ENCODE data around the gene GTPBP4.
A peak's percentile ranks its signal among the peaks of the same experiment; 100 is the strongest.
"Not testable (repeated sequence)": the region's sequence is repeated elsewhere in the genome, so short reads cannot be mapped to it uniquely, and the experiment has no call there.

Gene GTPBP4

GRCh38 chr10:1033601-1034000 lies 45.4 kb downstream of the GTPBP4 start:
- 0 out of 2 replicates have a peak, but pooled peaks cover 8% of the 10 kb centered on the region for H3K36me3 ChIP-seq (replicated peaks)
- H3K9me3 ChIP-seq = no peaks in the 10 kb centered on the region
- DNase-seq (ENCODE audit: low spot score in 2 of 2) = no peak
- H3K4me1 ChIP-seq = peaks cover 16% of the 10 kb centered on the region
- no peak overlapping the region for H3K4me3 ChIP-seq
- in situ Hi-C loops (cut with MboI; ENCODE audit: low sequenced_read_pairs) = no loop called here
- no peaks in the 10 kb centered on the region for H3K27me3 ChIP-seq (ENCODE audit: low read depth)

GRCh38 chr10:1034758-1035157 lies 46.5 kb downstream of the GTPBP4 start:
- peaks cover 13% of the 10 kb centered on the region for H3K36me3 ChIP-seq (replicated peaks)
- H3K4me3 ChIP-seq = no peak overlapping the region
- no peak for DNase-seq (ENCODE audit: low spot score in 2 of 2)
- H3K9me3 ChIP-seq = no peaks in the 10 kb centered on the region
- H3K27me3 ChIP-seq (ENCODE audit: low read depth) = no peaks in the 10 kb centered on the region
- in situ Hi-C loops (cut with MboI; ENCODE audit: low sequenced_read_pairs) = no loop called here
- H3K4me1 ChIP-seq = peaks cover 6% of the 10 kb centered on the region

GRCh38 chr10:1035201-1035600 lies 47.0 kb downstream of the GTPBP4 start:
- DNase-seq (ENCODE audit: low spot score in 2 of 2) = no peak

GRCh38 chr10:1036341-1036791 lies 48.1 kb downstream of the GTPBP4 start:
- in situ Hi-C loops (cut with MboI; ENCODE audit: low sequenced_read_pairs) = no loop called here
- Histone ChIP-seq H3K4me1 (no peaks in the 10 kb centered on the region), H3K9me3 (no peaks in the 10 kb centered on the region), H3K36me3 (replicated peaks) (peaks cover 29% of the 10 kb centered on the region), H3K4me3 (no peak overlapping the region), H3K27me3 (ENCODE audit: low read depth) (no peaks in the 10 kb centered on the region)
- no peak for DNase-seq (ENCODE audit: low spot score in 2 of 2)

More at GRCh38 chr10:1035201-1035600, 47.0 kb downstream of the GTPBP4 start:
- in situ Hi-C loops (cut with MboI; ENCODE audit: low sequenced_read_pairs) = no loop called here
- no peaks in the 10 kb centered on the region for H3K9me3 ChIP-seq
- H3K4me1 ChIP-seq = peaks cover 1% of the 10 kb centered on the region
- H3K4me3 ChIP-seq = no peak overlapping the region
- H3K36me3 ChIP-seq (replicated peaks) = peaks cover 17% of the 10 kb centered on the region
- no peaks in the 10 kb centered on the region for H3K27me3 ChIP-seq (ENCODE audit: low read depth)

- Histone ChIP-seq H3K9me3 (no peaks in the 10 kb centered on the region), H3K27me3 (ENCODE audit: low read depth) (no peaks in the 10 kb centered on the region), H3K36me3 (replicated peaks) (peaks cover 35% of the 10 kb centered on the region), H3K4me1 (no peaks in the 10 kb centered on the region), H3K4me3 (no peak overlapping the region)
- no peak for DNase-seq (ENCODE audit: low spot score in 2 of 2)
- in situ Hi-C loops (cut with MboI; ENCODE audit: low sequenced_read_pairs) = no loop called here
These were observed 48.9 kb downstream of the GTPBP4 start for GRCh38 chr10:1037098-1037497.

GRCh38 chr10:1038769-1039168 lies 50.5 kb downstream of the GTPBP4 start:
- H3K36me3 ChIP-seq (replicated peaks) = peaks cover 51% of the 10 kb centered on the region
- H3K27me3 ChIP-seq (ENCODE audit: low read depth); in situ Hi-C loops (cut with MboI; ENCODE audit: low sequenced_read_pairs); DNase-seq (ENCODE audit: low spot score in 2 of 2); H3K9me3 ChIP-seq; H3K4me3 ChIP-seq; H3K4me1 ChIP-seq: not testable (repeated sequence)

GRCh38 chr10:1040133-1040532 lies 51.9 kb downstream of the GTPBP4 start:
- Histone ChIP-seq H3K27me3 (ENCODE audit: low read depth) (no peaks in the 10 kb centered on the region), H3K36me3 (replicated peaks) (peaks cover 55% of the 10 kb centered on the region), H3K4me3 (no peak overlapping the region), H3K4me1 (peaks cover 6% of the 10 kb centered on the region; the same call in 1 of the 2 replicates), H3K9me3 (no peaks in the 10 kb centered on the region; the same call in 1 of the 2 replicates)
- in situ Hi-C loops (cut with MboI; ENCODE audit: low sequenced_read_pairs) = no loop called here
- DNase-seq (ENCODE audit: low spot score in 2 of 2) = no peak

GRCh38 chr10:1041514-1041913 lies 53.3 kb downstream of the GTPBP4 start:
- Histone ChIP-seq H3K36me3 (replicated peaks) (peaks cover 58% of the 10 kb centered on the region), H3K27me3 (ENCODE audit: low read depth) (no peaks in the 10 kb centered on the region), H3K4me1 (peaks cover 10% of the 10 kb centered on the region), H3K9me3 (no peaks in the 10 kb centered on the region; the same call in 1 of the 2 replicates), H3K4me3 (no peak overlapping the region)
- DNase-seq (ENCODE audit: low spot score in 2 of 2) = no peak
- in situ Hi-C loops (cut with MboI; ENCODE audit: low sequenced_read_pairs) = no loop called here

GRCh38 chr10:1043532-1043995 lies 55.3 kb downstream of the GTPBP4 start:
- in situ Hi-C loops (cut with MboI; ENCODE audit: low sequenced_read_pairs) = no loop called here
- Histone ChIP-seq H3K36me3 (replicated peaks) (peaks cover 51% of the 10 kb centered on the region), H3K27me3 (ENCODE audit: low read depth) (no peaks in the 10 kb centered on the region), H3K4me1 (peaks cover 13% of the 10 kb centered on the region), H3K4me3 (no peak overlapping the region), H3K9me3 (no peaks in the 10 kb centered on the region; the same call in 1 of the 2 replicates)
- DNase-seq (ENCODE audit: low spot score in 2 of 2) = no peak

- Histone ChIP-seq H3K4me1 (peaks cover 13% of the 10 kb centered on the region), H3K36me3 (replicated peaks) (peaks cover 51% of the 10 kb centered on the region), H3K9me3 (no peaks in the 10 kb centered on the region; the same call in 1 of the 2 replicates), H3K4me3 (no peak overlapping the region), H3K27me3 (ENCODE audit: low read depth) (no peaks in the 10 kb centered on the region)
- in situ Hi-C loops (cut with MboI; ENCODE audit: low sequenced_read_pairs) = no loop called here
- DNase-seq (ENCODE audit: low spot score in 2 of 2) = no peak
These were observed 55.9 kb downstream of the GTPBP4 start for GRCh38 chr10:1044146-1044545.

- peaks cover 43% of the 10 kb centered on the region for H3K36me3 ChIP-seq (replicated peaks)
- DNase-seq (ENCODE audit: low spot score in 2 of 2) = no peak
- no peak overlapping the region for H3K4me3 ChIP-seq
- H3K4me1 ChIP-seq = peaks cover 13% of the 10 kb centered on the region
- no peaks in the 10 kb centered on the region; the same call in 1 of the 2 replicates for H3K9me3 ChIP-seq
- in situ Hi-C loops (cut with MboI; ENCODE audit: low sequenced_read_pairs) = no loop called here
- no peaks in the 10 kb centered on the region for H3K27me3 ChIP-seq (ENCODE audit: low read depth)
These were observed 56.7 kb downstream of the GTPBP4 start for GRCh38 chr10:1044964-1045363.

- no peak for DNase-seq (ENCODE audit: low spot score in 2 of 2)
- Histone ChIP-seq H3K27me3 (ENCODE audit: low read depth) (no peaks in the 10 kb centered on the region), H3K9me3 (no peaks in the 10 kb centered on the region; the same call in 1 of the 2 replicates), H3K36me3 (replicated peaks) (peaks cover 39% of the 10 kb centered on the region), H3K4me3 (no peak overlapping the region), H3K4me1 (peaks cover 13% of the 10 kb centered on the region)
- in situ Hi-C loops (cut with MboI; ENCODE audit: low sequenced_read_pairs) = no loop called here
These were observed 57.2 kb downstream of the GTPBP4 start for GRCh38 chr10:1045415-1045814.

GRCh38 chr10:1047937-1048336 lies 59.7 kb downstream of the GTPBP4 start:
- peak in 1 of 2 experiments; percentile 68 for DNase-seq (ENCODE audit: low spot score in 2 of 2)
- Histone ChIP-seq H3K4me1 (peaks cover 31% of the 10 kb centered on the region), H3K27me3 (ENCODE audit: low read depth) (no peaks in the 10 kb centered on the region), H3K36me3 (replicated peaks) (peaks cover 23% of the 10 kb centered on the region), H3K4me3 (peak overlapping the region; percentile 80), H3K9me3 (no peaks in the 10 kb centered on the region; the same call in 1 of the 2 replicates)
- in situ Hi-C loops (cut with MboI; ENCODE audit: low sequenced_read_pairs) = no loop called here

- Histone ChIP-seq H3K4me3 (peak overlapping the region; percentile 80), H3K9me3 (no peaks in the 10 kb centered on the region), H3K4me1 (peaks cover 31% of the 10 kb centered on the region), H3K36me3 (replicated peaks) (peaks cover 23% of the 10 kb centered on the region), H3K27me3 (ENCODE audit: low read depth) (no peaks in the 10 kb centered on the region)
- no peak for DNase-seq (ENCODE audit: low spot score in 2 of 2)
- in situ Hi-C loops (cut with MboI; ENCODE audit: low sequenced_read_pairs) = no loop called here
These were observed 60.1 kb downstream of the GTPBP4 start for GRCh38 chr10:1048349-1048731.

Measured in HAP-1 (cell line).